Transverse colon (tissue), 4 donors: ENCODE data around the gene AHCYL1. TPM values are rescaled to one million over a fixed set of nuclear protein-coding genes. Genes with fewer than 3 reads are reported as not detected.

Experiments used
- DNase-seq: peaks from one replicate; pipeline ENCODE4 v3.0.0-alpha.2; 2019
- H3K27ac ChIP-seq, 4 donors: fragments of 200-600 bp; sonication (generic); 2 replicates each; pipeline ENCODE4 v1.5.1; 2016 to 2018; ENCODE audit warnings: inconsistent platforms in 4 of 4
- H3K27me3 ChIP-seq: fragments of 200-600 bp; sonication (generic); 2 replicates; pipeline ENCODE4 v1.5.1; 2017; ENCODE audit warnings: inconsistent platforms
- H3K36me3 ChIP-seq, 4 donors: fragments of 200-600 bp; sonication (generic); 2 replicates each; pipeline ENCODE4 v1.5.1; 2017 to 2019; ENCODE audit warnings: inconsistent platforms in 4 of 4
- H3K4me1 ChIP-seq, 4 donors: fragments of 200-600 bp; sonication (generic); 2 replicates each; pipeline ENCODE4 v1.5.1; 2017 to 2020; ENCODE audit warnings: inconsistent platforms in 4 of 4
- H3K4me3 ChIP-seq, 4 donors: fragments of 200-600 bp; sonication (generic); 1 replicate in 1 of 4; 2 replicates in 3 of 4; pipeline versions ENCODE4 v1.5.1 to v1.6.1; 2017 to 2019; ENCODE audit warnings: inconsistent platforms in 4 of 4
- H3K9me3 ChIP-seq, 2 donors: fragments of 200-600 bp; sonication (generic); 2 replicates each; pipeline ENCODE4 v1.5.1; 2017 to 2019; ENCODE audit warnings: inconsistent platforms in 2 of 2
- CTCF ChIP-seq, 5 experiments: fragments of 200-600 bp in 3 of 5; fragments of 450-650 bp in 2 of 5; sonication (generic) in 3 of 5; IDR thresholded peaks; 1 replicate in 2 of 5; 2 replicates in 3 of 5; pipeline ENCODE4 v1.5.1; 2016 to 2017; ENCODE audit warnings: antibody characterized with exemption in 5 of 5, inconsistent platforms in 3 of 5, mild to moderate bottlenecking in 2 of 5, moderate library complexity in 1 of 5
- EP300 ChIP-seq: sonication (generic); formaldehyde crosslinking; IDR thresholded peaks from one replicate; pipeline ENCODE4 v1.6.1; 2017; ENCODE audit warnings: antibody characterized with exemption, low read depth
- POLR2A ChIP-seq: fragments of 450-650 bp; IDR thresholded peaks from one replicate; pipeline ENCODE4 v1.6.1; 2016; ENCODE audit warnings: antibody characterized with exemption, mild to moderate bottlenecking, moderate library complexity
- POLR2AphosphoS5 ChIP-seq, 3 donors: sonication (generic); formaldehyde crosslinking; IDR thresholded peaks; one replicate each; pipeline ENCODE4 v1.6.1; 2016; ENCODE audit warnings: antibody characterized with exemption in 3 of 3
- WGBS, 2 donors: methylation state at CpG; one replicate each; pipeline ENCODE4 v1.1.5; 2018; ENCODE audit warnings: low coverage in 1 of 2; 5-methylcytosine and 5-hydroxymethylcytosine counted together
- in situ Hi-C, 4 donors: fragments of 200-750 bp; cut with MboI; loops; one replicate each; pipeline versions ENCODE4 v1.15.0 to v1.15.1; 2017; ENCODE audit warnings: low sequenced_read_pairs in 3 of 4, low pct_ligation_motif_present in 1 of 4, low pct_unique_long_range_greater_than_20kb in 1 of 4
- intact Hi-C: fragments of 100-400 bp; cut with DNase I; formaldehyde crosslinking; loops from one replicate; pipeline ENCODE4 v1.15.1; 2023; ENCODE audit warnings: low total_unique reads
- total RNA-seq, 4 donors: library from RNA; depleted of rRNA; stranded (reverse); fragments of >200 nt; gene quantifications; one replicate each; pipeline ENCODE4 v1.1.0, GENCODE V29; 2016

AHCYL1 gene
- total RNA-seq, 4 donors from 2014 or later = 31.8 to 71.5 (median 51.3) TPM

GRCh38 chr1:109997204-109997866 is 12.8 kb downstream of the AHCYL1 start:
- peak overlapping the region in 3 of 4 donors; percentile 8 to 16 (median 15) for H3K27ac ChIP-seq
- H3K27me3 ChIP-seq = no peaks in the 10 kb centered on the region
- H3K36me3 ChIP-seq = no peaks in the 10 kb centered on the region
- no peak overlapping the region for H3K4me3 ChIP-seq
- H3K4me1 ChIP-seq = peaks cover 29 to 60% (median 40%) of the 10 kb centered on the region in 4 donors
- intact Hi-C loops (no loop called here), in situ Hi-C loops (loop anchor here in 1 of 4 donors (25.0 kb wide), 2 partner anchors 335 to 460 kb away; partner anchors contain the start of genes GNAI3, GPR61, GSTM2 and GSTM4)
- no peak for TF ChIP-seq EP300
- no peak for TF ChIP-seq CTCF (IDR thresholded peaks at IDR 0.05)
- no peak for TF ChIP-seq POLR2AphosphoS5 (IDR thresholded peaks at IDR 0.05)
- TF ChIP-seq POLR2A = no peak
- DNase-seq = no peak
- WGBS, 2 donors = 73 to 85% methylated on average over 4 to 7 of the region's 7 CpGs
- no peaks in the 10 kb centered on the region for H3K9me3 ChIP-seq

GRCh38 chr1:109997867-109998229 is 13.3 kb downstream of the AHCYL1 start:
- Histone ChIP-seq H3K4me1 (peaks cover 24 to 63% (median 42%) of the 10 kb centered on the region in 4 donors), H3K27ac (peak overlapping the region in 2 of 4 donors; percentile 15 to 16), H3K9me3 (no peaks in the 10 kb centered on the region), H3K36me3 (no peaks in the 10 kb centered on the region), H3K4me3 (no peak overlapping the region), H3K27me3 (no peaks in the 10 kb centered on the region)
- intact Hi-C loops = no loop called here
- no peak for TF ChIP-seq CTCF (IDR thresholded peaks at IDR 0.05)
- TF ChIP-seq EP300 = no peak
- no peak for TF ChIP-seq POLR2AphosphoS5 (IDR thresholded peaks at IDR 0.05)
- no peak for TF ChIP-seq POLR2A
- in situ Hi-C loops = loop anchor here in 1 of 4 donors (25.0 kb wide), 2 partner anchors 336 to 461 kb away; partner anchors contain the start of genes GNAI3, GPR61, GSTM2 and GSTM4
- no peak for DNase-seq

GRCh38 chr1:110002695-110003094 is 18.1 kb downstream of the AHCYL1 start:
- H3K9me3 ChIP-seq = no peaks in the 10 kb centered on the region
- H3K36me3 ChIP-seq = no peaks in the 10 kb centered on the region
- no peaks in the 10 kb centered on the region for H3K27me3 ChIP-seq
- intact Hi-C loops (no loop called here), in situ Hi-C loops (no loop called here)
- DNase-seq = no peak
- H3K4me3 ChIP-seq = no peak overlapping the region
- no peak for TF ChIP-seq POLR2AphosphoS5 (IDR thresholded peaks at IDR 0.05)
- no peak for TF ChIP-seq POLR2A
- no peak for TF ChIP-seq EP300
- no peak for TF ChIP-seq CTCF (IDR thresholded peaks at IDR 0.05)
- 88 to 100% methylated on average over 1 of the region's 1 CpG for WGBS, 2 donors
- peak overlapping the region; percentile 84 to 89 (median 86) for H3K27ac ChIP-seq
- peaks cover 5 to 62% (median 41%) of the 10 kb centered on the region in 4 donors for H3K4me1 ChIP-seq

GRCh38 chr1:110003747-110004428 is 19.3 kb downstream of the AHCYL1 start:
- intact Hi-C loops = no loop called here
- peak overlapping the region in 3 of 4 donors; percentile 1 to 35 (median 19) for H3K4me3 ChIP-seq
- peaks cover 5 to 56% (median 41%) of the 10 kb centered on the region in 4 donors for H3K4me1 ChIP-seq
- in situ Hi-C loops = no loop called here
- peak; percentile 74 for DNase-seq
- H3K9me3 ChIP-seq = no peaks in the 10 kb centered on the region
- WGBS, 2 donors = 0 to 21% methylated on average over 2 to 8 of the region's 8 CpGs
- peak; percentile 40 for TF ChIP-seq POLR2A
- TF ChIP-seq EP300 = no peak
- TF ChIP-seq CTCF (IDR thresholded peaks at IDR 0.05) = no peak
- peak in 2 of 3 donors; percentile 64 to 76 for TF ChIP-seq POLR2AphosphoS5 (IDR thresholded peaks at IDR 0.05)
- no peaks in the 10 kb centered on the region for H3K27me3 ChIP-seq
- H3K36me3 ChIP-seq = peaks cover 0 to under 1% (median 0%) of the 10 kb centered on the region in 4 donors
- peak overlapping the region; percentile 84 to 89 (median 86) for H3K27ac ChIP-seq
